Endothelial cell of umbilical vein (primary cell): ENCODE data around the gene PLXDC1.

Experiments
- EZH2 ChIP-seq: IDR thresholded peaks from 2 replicates; pipeline ENCODE4 v1.6.1; 2012; ENCODE audit warnings: borderline replicate concordance, low read depth, mild to moderate bottlenecking, moderate library complexity, low read length, inconsistent platforms; ENCODE audit not compliant: severe bottlenecking
- FOS ChIP-seq: IDR thresholded peaks from 2 replicates; pipeline ENCODE4 v1.6.1; 2011; ENCODE audit warnings: mild to moderate bottlenecking, low read length, moderate library complexity, borderline replicate concordance; ENCODE audit not compliant: insufficient read depth
- POLR2A ChIP-seq: IDR thresholded peaks from 2 replicates; pipeline ENCODE4 v1.6.1; 2012; ENCODE audit warnings: low read depth, mild to moderate bottlenecking, control low read depth, low read length
- POLR2AphosphoS5 ChIP-seq: IDR thresholded peaks from 2 replicates; pipeline ENCODE4 v1.6.1; 2012; ENCODE audit warnings: low read depth, mild to moderate bottlenecking, control low read depth, low read length, moderate library complexity; ENCODE audit not compliant: insufficient read depth
- TF ChIP-seq, protein P1 (sequence below), 2 donors: IDR thresholded peaks; 1 replicate in 1 of 2; 2 replicates in 1 of 2; pipeline ENCODE4 v1.5.1; 2011; ENCODE audit warnings: low read length in 2 of 2, mild to moderate bottlenecking in 2 of 2, moderate library complexity in 2 of 2, control low read depth in 1 of 2, inconsistent platforms in 1 of 2, low read depth in 1 of 2; ENCODE audit not compliant: insufficient read depth in 1 of 2; ENCODE audit errors: extremely low read depth in 1 of 2
- TF ChIP-seq, protein P2 (sequence below): IDR thresholded peaks from 2 replicates; pipeline ENCODE4 v1.6.1; 2011; ENCODE audit not compliant: insufficient read depth, insufficient read length

DNA sequence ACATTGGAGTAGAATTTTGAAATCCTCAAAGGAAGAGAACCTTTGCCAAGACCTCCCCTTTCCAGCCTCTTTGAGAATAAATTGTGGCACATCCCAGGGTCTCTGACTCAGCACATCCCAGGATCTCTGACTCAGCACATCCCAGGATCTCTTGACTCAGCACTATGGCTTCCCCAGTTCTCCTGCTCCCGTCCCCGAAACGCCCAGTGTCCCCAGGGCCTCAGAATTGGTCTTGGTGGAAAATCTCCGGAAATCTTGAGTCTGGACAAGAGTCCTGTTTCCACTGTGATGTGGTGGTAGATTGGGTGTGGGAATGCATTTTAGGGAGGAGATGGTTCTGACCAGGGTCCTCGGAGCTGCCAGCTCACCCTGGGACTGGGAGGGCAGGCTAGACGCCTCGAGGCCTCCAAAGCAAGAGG lies 19.2 kb downstream of the PLXDC1 start:
- TF ChIP-seq, protein P1, sequence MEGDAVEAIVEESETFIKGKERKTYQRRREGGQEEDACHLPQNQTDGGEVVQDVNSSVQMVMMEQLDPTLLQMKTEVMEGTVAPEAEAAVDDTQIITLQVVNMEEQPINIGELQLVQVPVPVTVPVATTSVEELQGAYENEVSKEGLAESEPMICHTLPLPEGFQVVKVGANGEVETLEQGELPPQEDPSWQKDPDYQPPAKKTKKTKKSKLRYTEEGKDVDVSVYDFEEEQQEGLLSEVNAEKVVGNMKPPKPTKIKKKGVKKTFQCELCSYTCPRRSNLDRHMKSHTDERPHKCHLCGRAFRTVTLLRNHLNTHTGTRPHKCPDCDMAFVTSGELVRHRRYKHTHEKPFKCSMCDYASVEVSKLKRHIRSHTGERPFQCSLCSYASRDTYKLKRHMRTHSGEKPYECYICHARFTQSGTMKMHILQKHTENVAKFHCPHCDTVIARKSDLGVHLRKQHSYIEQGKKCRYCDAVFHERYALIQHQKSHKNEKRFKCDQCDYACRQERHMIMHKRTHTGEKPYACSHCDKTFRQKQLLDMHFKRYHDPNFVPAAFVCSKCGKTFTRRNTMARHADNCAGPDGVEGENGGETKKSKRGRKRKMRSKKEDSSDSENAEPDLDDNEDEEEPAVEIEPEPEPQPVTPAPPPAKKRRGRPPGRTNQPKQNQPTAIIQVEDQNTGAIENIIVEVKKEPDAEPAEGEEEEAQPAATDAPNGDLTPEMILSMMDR (IDR thresholded peaks at IDR 0.05; ENCODE audit: extremely low read depth in 1 of 2, insufficient read depth in 1 of 2, low read depth in 1 of 2, low read length in 2 of 2) = no peak
- TF ChIP-seq POLR2A = no peak
- no peak for TF ChIP-seq POLR2AphosphoS5
- TF ChIP-seq, protein P2, sequence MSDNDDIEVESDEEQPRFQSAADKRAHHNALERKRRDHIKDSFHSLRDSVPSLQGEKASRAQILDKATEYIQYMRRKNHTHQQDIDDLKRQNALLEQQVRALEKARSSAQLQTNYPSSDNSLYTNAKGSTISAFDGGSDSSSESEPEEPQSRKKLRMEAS = no peak
- no peak for TF ChIP-seq FOS
- TF ChIP-seq EZH2 = no peak
